CD14-positive monocyte (primary cell): Measurements from ENCODE around the gene CTNND2. TPM values are rescaled to one million over a fixed set of nuclear protein-coding genes. Genes with fewer than 3 reads are reported as not detected.

Experiments used
- DNase-seq, 3 donors: peaks; one replicate each; pipeline ENCODE4 v3.0.0-alpha.2; 2011 to 2022
- H2AFZ ChIP-seq: 2 replicates; pipeline ENCODE4 v1.6.0; 2012; ENCODE audit warnings: mild to moderate bottlenecking, low read depth, low read length, inconsistent platforms; ENCODE audit not compliant: insufficient read depth, poor library complexity, severe bottlenecking
- H3K27ac ChIP-seq, 2 donors: 1 replicate in 1 of 2; 2 replicates in 1 of 2; pipeline ENCODE4 v1.5.1; 2012 to 2013; ENCODE audit warnings: low read length in 2 of 2, control low read depth in 1 of 2, inconsistent platforms in 1 of 2, low read depth in 1 of 2, mild to moderate bottlenecking in 1 of 2
- H3K27me3 ChIP-seq, 2 donors: one replicate each; pipeline versions ENCODE4 v1.6.0 to v1.6.1; 2011 to 2013; ENCODE audit warnings: low read length in 2 of 2; ENCODE audit not compliant: control insufficient read depth in 2 of 2, insufficient read depth in 2 of 2
- H3K36me3 ChIP-seq, 2 donors: replicated peaks in 1 of 2; 1 replicate in 1 of 2; 2 replicates in 1 of 2; pipeline versions ENCODE4 v1.5.1 to v1.6.1; 2012 to 2013; ENCODE audit warnings: low read length in 2 of 2, control low read depth in 1 of 2, inconsistent platforms in 1 of 2, mild to moderate bottlenecking in 1 of 2; ENCODE audit not compliant: insufficient read depth in 2 of 2, control insufficient read depth in 1 of 2
- H3K4me1 ChIP-seq, 2 donors: 1 replicate in 1 of 2; 2 replicates in 1 of 2; pipeline versions ENCODE4 v1.5.1 to v1.6.1; 2012 to 2013; ENCODE audit warnings: low read length in 2 of 2, control low read depth in 1 of 2, inconsistent platforms in 1 of 2, mild to moderate bottlenecking in 1 of 2, moderate library complexity in 1 of 2; ENCODE audit not compliant: insufficient read depth in 2 of 2, control insufficient read depth in 1 of 2
- H3K4me2 ChIP-seq: replicated peaks from 2 replicates; pipeline ENCODE3; 2012; ENCODE audit warnings: low read length, moderate library complexity, mild to moderate bottlenecking; ENCODE audit not compliant: poor library complexity, severe bottlenecking; ENCODE audit errors: extremely low read depth
- H3K4me3 ChIP-seq, 3 experiments: fragments of 200-600 bp in 1 of 3; sonication (generic) in 1 of 3; replicated peaks in 1 of 3; 1 replicate in 2 of 3; 2 replicates in 1 of 3; pipeline ENCODE4 v1.5.1; 2011 to 2013; ENCODE audit warnings: low read length in 3 of 3, mild to moderate bottlenecking in 3 of 3, control low read depth in 2 of 3, low read depth in 2 of 3, inconsistent platforms in 1 of 3, moderate library complexity in 1 of 3
- H3K79me2 ChIP-seq: 2 replicates; pipeline ENCODE4 v1.6.0; 2012; ENCODE audit warnings: mild to moderate bottlenecking, control low read depth, inconsistent platforms, low read length, moderate library complexity; ENCODE audit not compliant: insufficient read depth
- H3K9ac ChIP-seq: 2 replicates; pipeline ENCODE4 v1.6.0; 2017; ENCODE audit warnings: low read length, mild to moderate bottlenecking; ENCODE audit not compliant: insufficient read depth, poor library complexity, severe bottlenecking
- H3K9me3 ChIP-seq, 2 donors: replicated peaks in 1 of 2; 1 replicate in 1 of 2; 2 replicates in 1 of 2; pipeline versions ENCODE4 v1.5.1 to v1.6.1; 2012 to 2013; ENCODE audit warnings: low read length in 2 of 2, control low read depth in 1 of 2; ENCODE audit not compliant: control insufficient read depth in 1 of 2, insufficient read depth in 1 of 2
- H4K20me1 ChIP-seq: 2 replicates; pipeline ENCODE4 v1.6.0; 2012; ENCODE audit warnings: mild to moderate bottlenecking, low read length, control low read depth, moderate library complexity; ENCODE audit not compliant: insufficient read depth
- H3K27ac Mint-ChIP-seq, 7 donors: one replicate each; pipeline ENCODE4 v1.8.0; 2020; ENCODE audit warnings: mild to moderate bottlenecking in 7 of 7, mixed read lengths in 7 of 7, moderate library complexity in 6 of 7, inconsistent platforms in 2 of 7
- H3K27me3 Mint-ChIP-seq, 3 donors: one replicate each; pipeline ENCODE4 v1.8.0; 2021 to 2022; ENCODE audit warnings: low read depth in 3 of 3, mild to moderate bottlenecking in 3 of 3, mixed read lengths in 3 of 3, moderate library complexity in 3 of 3, inconsistent platforms in 1 of 3
- H3K36me3 Mint-ChIP-seq, 2 donors: one replicate each; pipeline ENCODE4 v1.8.0; 2020; ENCODE audit warnings: mixed read lengths in 2 of 2, inconsistent platforms in 1 of 2, mild to moderate bottlenecking in 1 of 2
- H3K4me1 Mint-ChIP-seq: one replicate; pipeline ENCODE4 v1.8.0; 2020; ENCODE audit warnings: mild to moderate bottlenecking, mixed read lengths
- H3K4me3 Mint-ChIP-seq, 2 donors: one replicate each; pipeline ENCODE4 v1.8.0; 2020; ENCODE audit warnings: mild to moderate bottlenecking in 2 of 2, mixed read lengths in 2 of 2, moderate library complexity in 1 of 2
- H3K9me3 Mint-ChIP-seq, 7 donors: one replicate each; pipeline ENCODE4 v1.8.0; 2020 to 2022; ENCODE audit warnings: mixed read lengths in 7 of 7, mild to moderate bottlenecking in 6 of 7, moderate library complexity in 6 of 7, inconsistent platforms in 2 of 7
- CTCF ChIP-seq: fragments of 200-600 bp; IDR thresholded peaks from one replicate; pipeline ENCODE4 v1.8.0; 2022; ENCODE audit warnings: antibody characterized with exemption, mild to moderate bottlenecking
- WGBS: methylation state at CpG from one replicate; pipeline ENCODE4 v1.1.5; 2013; ENCODE audit warnings: missing lambda C conversion rate; ENCODE audit not compliant: insufficient coverage; 5-methylcytosine and 5-hydroxymethylcytosine counted together
- intact Hi-C, 2 donors: fragments of 100-400 bp; cut with micrococcal nuclease; formaldehyde crosslinking; loops; one replicate each; pipeline versions ENCODE4 v1.15.0 to v1.15.1; 2023
- polyA plus RNA-seq, 3 donors: library from polyadenylated mRNA; depleted of rRNA in 1 of 3; unstranded in 2 of 3; stranded (reverse) in 1 of 3; fragments of 300-500 nt in 2 of 3; fragments of >200 nt in 1 of 3; fragmentation: Illumina TruSeq in 2 of 3; gene quantifications; 1 replicate in 2 of 3; 2 replicates in 1 of 3; pipeline ENCODE4 v1.2.3, GENCODE V29; 2012 to 2021

Gene CTNND2
- polyA plus RNA-seq, 3 donors: not detected

GRCh38 chr5:11012295-11012694 lies 892.0 kb downstream of the CTNND2 start:
- H2AFZ ChIP-seq: no peak overlapping the region
- DNase-seq: no peak
- intact Hi-C loops: no loop called here
- no peak overlapping the region for H3K4me2 ChIP-seq
- H4K20me1 ChIP-seq: no peaks in the 10 kb centered on the region
- no peak overlapping the region for H3K27ac ChIP-seq
- H3K79me2 ChIP-seq: no peaks in the 10 kb centered on the region
- H3K27me3 Mint-ChIP-seq: peaks cover 0 to 3% (median 0%) of the 10 kb centered on the region in 3 donors
- no peaks in the 10 kb centered on the region for H3K27me3 ChIP-seq
- no peaks in the 10 kb centered on the region for H3K4me1 ChIP-seq
- H3K27ac Mint-ChIP-seq: no peak overlapping the region
- WGBS: 97% methylated on average over 7 of the region's 7 CpGs
- no peaks in the 10 kb centered on the region for H3K4me1 Mint-ChIP-seq
- no peaks in the 10 kb centered on the region for H3K9me3 ChIP-seq
- no peak for TF ChIP-seq CTCF
- H3K4me3 ChIP-seq: no peak overlapping the region
- no peak overlapping the region for H3K9ac ChIP-seq
- H3K36me3 Mint-ChIP-seq: no peaks in the 10 kb centered on the region
- peaks cover 0 to 8% (median 0%) of the 10 kb centered on the region in 7 donors for H3K9me3 Mint-ChIP-seq
- no peaks in the 10 kb centered on the region for H3K36me3 ChIP-seq
- no peak overlapping the region for H3K4me3 Mint-ChIP-seq

- H3K9me3 Mint-ChIP-seq: peaks cover 0 to 10% (median 3%) of the 10 kb centered on the region in 7 donors
- no peaks in the 10 kb centered on the region for H3K27me3 ChIP-seq
- no peaks in the 10 kb centered on the region for H3K36me3 ChIP-seq
- no peak overlapping the region for H3K27ac Mint-ChIP-seq
- H3K4me3 ChIP-seq: no peak overlapping the region
- no peak overlapping the region for H3K27ac ChIP-seq
- intact Hi-C loops: no loop called here
- no peaks in the 10 kb centered on the region for H3K79me2 ChIP-seq
- H2AFZ ChIP-seq: no peak overlapping the region
- H3K4me1 ChIP-seq: no peaks in the 10 kb centered on the region
- no peak overlapping the region for H3K9ac ChIP-seq
- H3K27me3 Mint-ChIP-seq: peaks cover 0 to 1% (median 0%) of the 10 kb centered on the region in 3 donors
- no peaks in the 10 kb centered on the region for H3K4me1 Mint-ChIP-seq
- no CpG with 5 or more reads among the region's 7 CpGs for WGBS
- H3K36me3 Mint-ChIP-seq: no peaks in the 10 kb centered on the region
- H3K4me2 ChIP-seq: no peak overlapping the region
- H3K9me3 ChIP-seq: no peaks in the 10 kb centered on the region
- no peaks in the 10 kb centered on the region for H4K20me1 ChIP-seq
- no peak overlapping the region for H3K4me3 Mint-ChIP-seq
- DNase-seq: no peak
- TF ChIP-seq CTCF: no peak
Observed at GRCh38 chr5:11010429-11011210, 893.6 kb downstream of the CTNND2 start.
